ENCODE data around the gene GLRB.

DNA sequence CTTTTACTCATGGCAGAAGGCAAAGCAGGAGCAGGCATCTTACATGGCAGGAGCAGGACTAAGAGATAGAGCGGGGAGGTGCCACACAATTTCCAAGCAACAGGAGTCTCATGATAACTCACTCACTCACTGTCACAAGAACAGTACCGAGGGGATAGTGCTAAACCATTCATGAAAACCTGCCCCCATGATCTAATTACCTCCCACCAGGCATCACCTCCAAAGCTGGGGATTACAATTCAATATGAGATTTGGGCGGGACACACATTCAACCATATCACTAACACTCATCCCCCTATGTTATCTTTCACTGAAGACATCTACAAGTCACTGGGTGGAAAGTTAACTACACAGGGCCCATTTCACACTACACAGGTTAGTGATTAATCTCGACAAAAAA lies 25.4 kb upstream of the GLRB start:
- no peak for TF ChIP-seq CTCF (IDR thresholded peaks at IDR 0.05)
- TF ChIP-seq POLR2A (IDR thresholded peaks at IDR 0.05), result no peak
